Measurements from ENCODE around the gene EXOC4. TPM values are rescaled to one million over a fixed set of nuclear protein-coding genes. Genes with fewer than 3 reads are reported as not detected.

Gene EXOC4
- total RNA-seq, 2 donors from 2014 or later = 62.0 to 146 TPM

GRCh38 chr7:133822868-133823552 lies 570.1 kb downstream of the EXOC4 start:
- Histone ChIP-seq H3K4me1 (no peaks in the 10 kb centered on the region), H3K27ac (no peak overlapping the region), H3K4me3 (no peak overlapping the region), H3K9me3 (no peaks in the 10 kb centered on the region), H3K36me3 (replicated peaks in 1 of 2; ENCODE audit: insufficient read depth in 1 of 2, low read depth in 2 of 2) (no peaks in the 10 kb centered on the region), H3K27me3 (no peaks in the 10 kb centered on the region)
- intact Hi-C loops (cut with DNase I) = no loop called here
- ATAC-seq (no peak), DNase-seq (no peak)
- 82 to 94% methylated on average over 4 of the region's 4 CpGs for WGBS, 2 donors
- no peak for TF ChIP-seq POLR2A (IDR thresholded peaks at IDR 0.05)
- TF ChIP-seq CTCF (IDR thresholded peaks at IDR 0.05) = no peak

DNA sequence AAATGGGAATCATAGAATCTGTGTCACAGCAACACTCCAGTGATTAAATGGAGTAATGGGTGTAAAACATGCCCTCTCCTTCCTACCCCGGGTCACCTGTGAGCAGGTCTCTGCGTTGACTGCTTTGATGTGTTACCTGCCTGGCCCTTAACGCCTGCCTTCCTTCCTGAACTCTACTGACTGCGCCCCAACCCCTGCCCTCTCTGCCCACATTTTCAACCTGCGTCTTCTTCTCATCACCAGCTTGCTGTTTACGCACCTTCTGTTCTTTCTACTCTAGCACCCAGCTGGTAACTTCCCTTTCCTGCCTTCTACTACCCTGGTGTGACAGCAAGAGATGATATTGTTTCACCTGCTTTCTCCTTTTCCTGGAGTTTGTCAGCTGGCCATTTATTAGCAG lies 571.3 kb downstream of the EXOC4 start:
- Histone ChIP-seq H3K27ac (no peak overlapping the region), H3K4me3 (no peak overlapping the region), H3K27me3 (no peaks in the 10 kb centered on the region), H3K4me1 (no peaks in the 10 kb centered on the region), H3K9me3 (no peaks in the 10 kb centered on the region), H3K36me3 (replicated peaks in 1 of 2; ENCODE audit: insufficient read depth in 1 of 2, low read depth in 2 of 2) (no peaks in the 10 kb centered on the region)
- intact Hi-C loops (cut with DNase I) = no loop called here
- DNase-seq (no peak), ATAC-seq (no peak)
- no peak for TF ChIP-seq CTCF (IDR thresholded peaks at IDR 0.05)
- TF ChIP-seq POLR2A (IDR thresholded peaks at IDR 0.05) = no peak
- 89 to 95% methylated on average over 6 of the region's 6 CpGs for WGBS, 2 donors

GRCh38 chr7:133827707-133828623 lies 575.1 kb downstream of the EXOC4 start:
- WGBS, 2 donors = 80 to 82% methylated on average over 7 of the region's 7 CpGs
- DNase-seq = no peak
- Histone ChIP-seq H3K9me3 (no peaks in the 10 kb centered on the region), H3K4me3 (no peak overlapping the region), H3K27ac (no peak overlapping the region), H3K36me3 (replicated peaks in 1 of 2; ENCODE audit: insufficient read depth in 1 of 2, low read depth in 2 of 2) (no peaks in the 10 kb centered on the region), H3K4me1 (peaks cover 5% of the 10 kb centered on the region), H3K27me3 (no peaks in the 10 kb centered on the region)
- intact Hi-C loops (cut with DNase I) = no loop called here
- no peak for ATAC-seq
- TF ChIP-seq POLR2A (IDR thresholded peaks at IDR 0.05) (no peak), CTCF (IDR thresholded peaks at IDR 0.05) (no peak)

GRCh38 chr7:133828906-133829305 lies 576.0 kb downstream of the EXOC4 start:
- DNase-seq = no peak
- WGBS, 2 donors = 94 to 96% methylated on average over 4 of the region's 4 CpGs
- peaks cover 5% of the 10 kb centered on the region for H3K4me1 ChIP-seq
- no peak overlapping the region for H3K27ac ChIP-seq
- H3K36me3 ChIP-seq (replicated peaks in 1 of 2; ENCODE audit: insufficient read depth in 1 of 2, low read depth in 2 of 2) = no peaks in the 10 kb centered on the region
- ATAC-seq = no peak
- intact Hi-C loops (cut with DNase I) = no loop called here
- no peaks in the 10 kb centered on the region for H3K27me3 ChIP-seq
- no peak overlapping the region for H3K4me3 ChIP-seq
- no peaks in the 10 kb centered on the region for H3K9me3 ChIP-seq
- TF ChIP-seq CTCF (IDR thresholded peaks at IDR 0.05) (no peak), POLR2A (IDR thresholded peaks at IDR 0.05) (no peak)
